Measurements from ENCODE around the gene TOP3B. TPM values are rescaled to one million over a fixed set of nuclear protein-coding genes. Genes with fewer than 3 reads are reported as not detected.

Gene TOP3B
- total RNA-seq, 1 donor from 2014 or later: 26.4 TPM

DNA sequence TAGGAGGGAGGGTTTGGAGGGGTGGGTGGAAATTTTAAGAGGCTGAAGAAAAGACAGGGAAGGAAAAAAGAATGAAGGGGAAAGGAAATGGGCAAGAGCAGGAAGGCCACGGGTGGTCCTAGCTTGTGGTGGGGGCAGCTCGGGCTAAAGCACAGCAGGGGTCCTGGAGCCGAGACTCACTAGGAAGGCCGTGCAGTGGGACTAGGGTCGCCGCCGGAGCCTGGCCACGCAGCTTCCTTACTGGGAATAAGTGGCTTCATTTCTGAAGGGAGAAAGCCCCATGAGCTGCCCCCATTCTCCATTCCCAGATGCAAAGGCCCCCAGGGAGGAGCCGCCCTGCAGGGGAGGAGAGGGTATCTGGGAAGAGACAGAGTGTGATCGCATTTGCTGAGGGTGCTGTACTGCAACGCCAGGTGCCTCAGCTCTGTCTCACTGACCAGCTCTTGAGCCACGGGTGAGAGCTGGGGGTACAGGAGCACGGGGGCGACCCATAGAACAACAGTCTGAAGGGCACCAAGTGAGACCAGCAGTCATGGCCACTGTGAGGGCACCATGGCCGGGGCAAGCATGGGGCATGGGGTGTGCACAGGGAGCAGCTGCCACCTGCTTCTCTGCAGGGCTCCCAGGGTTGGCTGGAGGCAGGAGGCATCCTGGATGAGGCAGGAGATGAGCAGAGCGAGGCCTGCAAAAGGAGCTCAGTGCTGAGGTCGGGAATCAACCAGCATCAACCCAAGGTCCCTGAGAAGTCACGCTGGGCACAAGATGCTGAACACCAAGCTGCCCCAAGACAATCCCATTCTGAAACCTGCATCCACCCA lies 11.6 kb downstream of the TOP3B start:
- TF ChIP-seq, protein P1, sequence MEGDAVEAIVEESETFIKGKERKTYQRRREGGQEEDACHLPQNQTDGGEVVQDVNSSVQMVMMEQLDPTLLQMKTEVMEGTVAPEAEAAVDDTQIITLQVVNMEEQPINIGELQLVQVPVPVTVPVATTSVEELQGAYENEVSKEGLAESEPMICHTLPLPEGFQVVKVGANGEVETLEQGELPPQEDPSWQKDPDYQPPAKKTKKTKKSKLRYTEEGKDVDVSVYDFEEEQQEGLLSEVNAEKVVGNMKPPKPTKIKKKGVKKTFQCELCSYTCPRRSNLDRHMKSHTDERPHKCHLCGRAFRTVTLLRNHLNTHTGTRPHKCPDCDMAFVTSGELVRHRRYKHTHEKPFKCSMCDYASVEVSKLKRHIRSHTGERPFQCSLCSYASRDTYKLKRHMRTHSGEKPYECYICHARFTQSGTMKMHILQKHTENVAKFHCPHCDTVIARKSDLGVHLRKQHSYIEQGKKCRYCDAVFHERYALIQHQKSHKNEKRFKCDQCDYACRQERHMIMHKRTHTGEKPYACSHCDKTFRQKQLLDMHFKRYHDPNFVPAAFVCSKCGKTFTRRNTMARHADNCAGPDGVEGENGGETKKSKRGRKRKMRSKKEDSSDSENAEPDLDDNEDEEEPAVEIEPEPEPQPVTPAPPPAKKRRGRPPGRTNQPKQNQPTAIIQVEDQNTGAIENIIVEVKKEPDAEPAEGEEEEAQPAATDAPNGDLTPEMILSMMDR (IDR thresholded peaks at IDR 0.05): no peak
- Histone ChIP-seq H3K9me3 (no peaks in the 10 kb centered on the region), H3K27ac (no peak overlapping the region), H3K27me3 (no peaks in the 10 kb centered on the region), H3K4me1 (no peaks in the 10 kb centered on the region), H3K36me3 (peaks cover 82 to 94% of the 10 kb centered on the region in 2 donors), H3K4me3 (no peak overlapping the region)
- intact Hi-C loops (cut with DNase I): no loop called here
- no peak for DNase-seq (ENCODE audit: low spot score in 2 of 2)

DNA sequence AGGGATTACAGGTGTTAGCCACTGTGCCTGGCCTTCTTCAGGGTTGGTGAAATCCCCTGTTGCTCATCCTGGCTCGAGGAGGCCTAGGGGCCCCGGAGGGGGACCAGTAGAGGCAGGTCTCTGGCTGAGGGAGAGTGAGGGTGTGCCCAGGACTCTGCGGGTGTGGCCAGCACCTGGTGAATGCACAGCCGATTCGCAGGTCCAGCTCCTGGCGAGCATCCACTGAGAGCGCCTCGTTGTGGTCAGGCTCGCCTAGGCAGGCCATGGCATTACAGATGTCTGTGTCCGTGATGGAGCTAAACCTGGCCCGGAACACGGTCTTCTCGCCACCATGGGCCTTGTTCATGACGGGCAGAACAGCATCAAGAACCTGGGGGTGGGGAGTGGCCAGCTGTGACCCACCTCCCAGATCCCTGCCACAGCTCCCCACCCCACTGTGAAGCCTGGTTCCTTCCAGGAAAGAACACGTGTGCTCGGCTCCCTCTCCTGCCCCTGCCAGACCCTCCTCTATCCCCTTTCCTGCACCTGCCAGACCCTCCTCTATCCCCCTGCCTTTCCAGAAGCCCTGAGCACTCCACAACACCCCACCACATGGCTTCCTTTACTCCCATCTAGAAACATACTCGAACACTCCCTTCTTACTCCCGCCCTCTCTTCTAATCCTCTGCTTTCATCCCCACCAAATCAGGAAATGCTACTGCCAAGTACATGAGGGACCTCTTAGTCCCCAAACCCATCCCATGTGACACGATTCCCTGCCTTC lies 12.4 kb downstream of the TOP3B start:
- TF ChIP-seq, protein P1 (IDR thresholded peaks at IDR 0.05): no peak
- no peak for DNase-seq (ENCODE audit: low spot score in 2 of 2)
- no peaks in the 10 kb centered on the region for H3K9me3 ChIP-seq
- no peak overlapping the region for H3K27ac ChIP-seq
- H3K27me3 ChIP-seq: no peaks in the 10 kb centered on the region
- no peaks in the 10 kb centered on the region for H3K4me1 ChIP-seq
- intact Hi-C loops (cut with DNase I): no loop called here
- no peak overlapping the region for H3K4me3 ChIP-seq
- peaks cover 84 to 98% of the 10 kb centered on the region in 2 donors for H3K36me3 ChIP-seq

DNA sequence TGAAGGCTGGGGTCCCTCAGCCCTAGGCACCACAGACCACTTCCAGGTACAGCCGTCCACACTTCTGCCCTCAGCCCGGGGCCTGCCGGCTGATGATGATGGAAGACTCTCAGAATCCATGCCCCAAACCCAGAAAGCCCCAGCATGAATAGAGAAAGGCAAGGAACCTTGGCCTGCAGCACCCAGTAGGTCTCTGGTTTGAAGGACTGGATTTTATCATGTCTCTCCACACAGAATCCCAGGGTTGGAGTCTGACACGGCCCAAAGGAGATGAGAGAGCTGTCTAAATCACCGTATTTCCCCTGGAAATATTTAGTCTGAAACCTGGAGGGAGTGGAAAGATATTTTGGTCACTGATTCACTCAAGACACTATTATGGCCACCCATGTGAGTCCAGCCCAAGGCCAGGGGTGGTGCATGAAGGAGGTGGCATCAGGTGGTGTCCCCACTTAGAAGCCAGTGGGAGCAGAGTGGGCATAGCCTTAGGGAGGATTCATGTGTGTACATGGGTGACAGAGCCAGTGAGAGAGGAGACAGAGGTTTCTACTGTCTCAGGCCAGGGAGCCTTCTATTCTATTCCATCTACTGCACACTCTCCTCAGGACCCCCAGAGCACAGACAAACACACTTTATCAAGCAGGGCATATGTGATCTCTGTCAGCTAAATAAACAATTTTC lies 14.0 kb downstream of the TOP3B start:
- intact Hi-C loops (cut with DNase I): no loop called here
- Histone ChIP-seq H3K27ac (no peak overlapping the region), H3K4me1 (no peaks in the 10 kb centered on the region), H3K4me3 (no peak overlapping the region), H3K9me3 (no peaks in the 10 kb centered on the region), H3K27me3 (no peaks in the 10 kb centered on the region), H3K36me3 (peaks cover 84 to 98% of the 10 kb centered on the region in 2 donors)
- TF ChIP-seq, protein P1 (IDR thresholded peaks at IDR 0.05): no peak
- DNase-seq (ENCODE audit: low spot score in 2 of 2): no peak

DNA sequence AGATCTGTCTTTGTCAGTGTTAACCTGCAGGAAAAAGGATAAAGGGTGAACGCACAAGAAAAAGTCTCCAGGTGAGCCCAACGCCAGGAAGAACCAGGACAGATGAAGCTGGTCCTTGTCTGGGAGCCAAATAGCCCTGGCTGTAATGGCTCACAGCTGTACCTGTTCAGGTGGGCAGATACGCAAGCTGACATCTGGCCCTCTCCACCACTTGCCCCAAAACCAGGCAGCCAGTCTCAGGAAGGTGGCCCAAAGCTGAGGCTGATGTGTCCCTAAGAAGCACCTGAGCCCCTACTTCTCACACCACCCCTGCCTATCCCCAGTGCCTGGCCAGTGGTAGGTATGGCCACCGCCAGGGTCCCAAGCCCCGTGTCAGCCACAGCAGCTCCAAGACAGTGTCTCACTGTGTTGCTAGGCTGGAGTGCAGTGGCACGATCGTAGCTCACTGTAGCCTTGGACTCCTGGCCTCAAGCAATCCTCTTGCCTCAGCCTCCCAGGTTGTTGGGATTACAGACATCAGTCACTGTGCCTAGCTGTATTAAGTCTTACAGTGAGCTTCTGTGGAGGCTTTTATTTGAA lies 14.8 kb downstream of the TOP3B start:
- H3K9me3 ChIP-seq: no peaks in the 10 kb centered on the region
- peaks cover 85 to 98% of the 10 kb centered on the region in 2 donors for H3K36me3 ChIP-seq
- DNase-seq (ENCODE audit: low spot score in 2 of 2): no peak
- no peak overlapping the region for H3K27ac ChIP-seq
- intact Hi-C loops (cut with DNase I): no loop called here
- H3K27me3 ChIP-seq: no peaks in the 10 kb centered on the region
- TF ChIP-seq, protein P1 (IDR thresholded peaks at IDR 0.05): no peak
- H3K4me3 ChIP-seq: no peak overlapping the region
- H3K4me1 ChIP-seq: no peaks in the 10 kb centered on the region

Measured in ascending aorta (tissue), 2 donors.